Stimulated activated effector memory CD8-positive, alpha-beta T cell treated with anti-CD3 and anti-CD28 coated beads, Interleukin-12 subunit alpha, Interleukin-12 subunit beta, amount 100 ng/mL, for 72 hours (primary cell): ENCODE measurements around the gene COX5B.
"Not testable (repeated sequence)": the region's sequence is repeated elsewhere in the genome, so short reads cannot be mapped to it uniquely, and the experiment has no call there.

Source experiments
- ATAC-seq: fragments of 150-1000 bp; cut with Tn5 transposase; 2 replicates; pipeline ENCODE4 v1.10.0; 2021
- DNase-seq, 2 donors: peaks; one replicate each; pipeline ENCODE4 v3.0.0; 2021 to 2022; ENCODE audit warnings: low spot score in 2 of 2
- H3K27ac Mint-ChIP-seq: one replicate; pipeline ENCODE4 v1.8.0; 2022; ENCODE audit warnings: mild to moderate bottlenecking, mixed read lengths
- H3K36me3 Mint-ChIP-seq: one replicate; pipeline ENCODE4 v1.8.0; 2022; ENCODE audit warnings: mild to moderate bottlenecking, mixed read lengths
- H3K4me1 Mint-ChIP-seq: one replicate; pipeline ENCODE4 v1.8.0; 2022; ENCODE audit warnings: mixed read lengths
- H3K4me3 Mint-ChIP-seq: one replicate; pipeline ENCODE4 v1.8.0; 2022; ENCODE audit warnings: mild to moderate bottlenecking, mixed read lengths
- H3K9me3 Mint-ChIP-seq: one replicate; pipeline ENCODE4 v1.8.0; 2022; ENCODE audit warnings: mixed read lengths

COX5B gene

DNA sequence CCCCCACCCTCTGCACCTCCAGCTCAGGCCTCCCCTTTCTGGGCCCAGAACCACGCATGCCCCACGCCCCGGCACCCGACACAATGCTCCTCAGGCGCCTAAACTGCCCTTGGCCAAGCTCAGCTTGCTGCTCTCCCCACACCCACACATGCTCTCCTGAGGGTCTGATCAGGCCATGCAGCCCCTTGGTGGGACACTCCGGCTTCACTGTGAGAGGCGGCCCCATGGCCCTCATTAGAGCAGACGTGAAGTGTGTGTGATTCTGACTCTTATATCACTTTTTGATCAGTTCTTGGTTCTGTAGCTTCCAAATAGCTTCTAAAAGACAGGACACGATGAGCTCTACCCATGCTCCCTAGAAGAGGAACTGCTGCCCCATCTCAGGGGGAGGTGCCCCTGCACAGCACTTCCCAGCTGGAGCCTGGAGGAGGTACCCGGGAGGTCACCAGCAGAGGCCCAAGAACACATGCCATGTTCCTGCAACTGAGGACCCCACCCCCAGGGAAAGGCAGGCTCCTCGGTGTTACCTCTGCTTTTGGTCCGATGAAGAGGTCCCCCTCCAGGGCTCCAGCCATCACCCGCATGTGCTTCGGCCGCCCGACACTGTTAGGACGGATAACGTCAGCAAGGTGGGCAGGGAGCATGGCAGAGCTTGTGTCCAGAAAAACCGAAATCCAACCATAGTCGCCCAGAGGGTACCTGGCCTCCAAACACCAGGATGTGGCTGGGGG, 14.3 kb downstream of the COX5B start:
- peak overlapping the region; percentile 40 for H3K27ac Mint-ChIP-seq
- peaks cover 48% of the 10 kb centered on the region for H3K4me1 Mint-ChIP-seq

DNA sequence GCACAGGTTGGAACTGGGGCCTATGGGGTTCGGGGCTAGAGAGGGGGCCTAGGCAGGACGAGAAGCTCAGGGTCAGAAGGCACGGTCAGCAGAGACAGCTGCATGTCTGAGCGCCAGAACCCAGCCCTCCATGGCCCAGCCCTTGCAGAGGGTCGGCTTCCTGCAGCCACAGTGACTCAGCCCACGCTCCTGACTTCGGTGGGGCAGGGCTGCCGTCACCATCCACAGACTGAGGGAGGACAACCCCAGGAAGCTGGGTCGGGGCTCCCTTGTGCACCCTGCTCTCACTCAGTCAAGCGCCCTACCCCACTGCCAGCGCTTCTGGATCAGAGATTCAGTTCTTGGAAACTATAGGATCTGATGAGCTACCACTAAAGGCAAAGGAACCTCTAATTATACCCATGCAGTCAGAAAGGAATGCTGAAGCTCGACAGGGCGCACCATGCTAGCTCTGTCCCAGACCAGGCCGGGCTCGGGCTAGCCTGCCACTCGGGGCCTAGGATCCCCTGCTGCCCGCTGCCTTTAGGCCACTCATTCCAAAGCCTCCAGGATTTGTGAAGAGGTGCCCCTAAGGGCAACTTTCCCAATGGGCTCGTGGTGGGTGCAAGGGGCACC, 15.0 kb downstream of the COX5B start:
- Mint-ChIP-seq H3K4me3 (peak overlapping the region; percentile 92), H3K36me3 (peaks cover 73% of the 10 kb centered on the region), H3K9me3 (no peaks in the 10 kb centered on the region), H3K4me1 (peaks cover 43% of the 10 kb centered on the region), H3K27ac (peak overlapping the region; percentile 97)
- DNase-seq (no peak), ATAC-seq (no peak)

More for the DNA sequence above, 14.3 kb downstream of the COX5B start:
- Mint-ChIP-seq H3K36me3 (peaks cover 72% of the 10 kb centered on the region), H3K9me3 (no peaks in the 10 kb centered on the region), H3K4me3 (no peak overlapping the region)
- peak in 1 of 2 donors; percentile 47 for DNase-seq
- ATAC-seq, result no peak

DNA sequence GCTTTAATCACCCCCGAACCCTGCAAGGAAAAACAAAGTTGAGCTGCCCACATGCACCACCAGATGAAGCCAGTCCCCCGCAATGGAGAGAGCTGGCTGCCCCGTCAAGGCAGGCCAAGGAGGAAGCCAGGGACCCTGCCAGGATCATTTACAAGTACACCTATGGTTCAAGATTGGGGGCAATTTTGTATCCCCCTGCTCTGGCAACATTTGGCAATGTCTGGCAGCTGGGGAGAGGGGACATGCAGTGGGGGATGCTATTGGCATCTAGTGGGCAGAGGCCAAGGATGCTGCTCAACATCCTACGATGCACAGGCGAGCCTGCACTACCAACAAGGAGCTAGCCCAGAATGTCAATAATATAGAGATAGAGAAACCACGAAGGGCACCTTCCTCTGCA, 16.1 kb downstream of the COX5B start:
- ATAC-seq (no peak), DNase-seq (no peak)
- Mint-ChIP-seq H3K9me3 (no peaks in the 10 kb centered on the region), H3K4me1 (peaks cover 43% of the 10 kb centered on the region), H3K36me3 (peaks cover 73% of the 10 kb centered on the region), H3K27ac (peak overlapping the region; percentile 97), H3K4me3 (peak overlapping the region; percentile 92)

DNA sequence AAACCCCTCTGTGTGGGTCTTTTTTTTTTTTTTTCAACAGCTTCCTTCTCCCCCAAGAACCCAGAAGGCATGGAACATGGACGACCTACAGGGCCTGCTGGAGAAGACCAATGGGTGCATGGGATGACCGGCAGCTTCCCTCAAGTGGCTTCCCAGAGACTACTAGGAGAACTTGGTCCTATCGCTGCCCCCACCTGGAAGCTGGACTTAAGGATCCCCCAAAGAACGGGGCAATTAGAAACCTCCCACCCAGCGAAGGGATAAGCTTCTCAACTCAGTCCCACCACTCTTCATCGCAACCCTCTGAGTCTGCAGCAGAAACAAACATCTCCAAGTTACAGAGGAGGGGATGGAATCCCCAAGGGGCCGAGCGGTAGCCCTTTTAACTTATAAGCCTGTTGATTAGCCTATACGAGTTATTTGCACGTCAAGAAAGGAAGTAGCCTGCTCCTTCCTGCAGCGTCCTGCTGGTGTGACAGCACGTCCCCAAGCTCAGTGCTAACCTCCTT, 16.6 kb downstream of the COX5B start:
- Mint-ChIP-seq H3K9me3 (no peaks in the 10 kb centered on the region), H3K4me3 (peak overlapping the region; percentile 92), H3K27ac (peak overlapping the region; percentile 97), H3K4me1 (peaks cover 43% of the 10 kb centered on the region), H3K36me3 (peaks cover 72% of the 10 kb centered on the region)
- DNase-seq (no peak), ATAC-seq (no peak)

DNA sequence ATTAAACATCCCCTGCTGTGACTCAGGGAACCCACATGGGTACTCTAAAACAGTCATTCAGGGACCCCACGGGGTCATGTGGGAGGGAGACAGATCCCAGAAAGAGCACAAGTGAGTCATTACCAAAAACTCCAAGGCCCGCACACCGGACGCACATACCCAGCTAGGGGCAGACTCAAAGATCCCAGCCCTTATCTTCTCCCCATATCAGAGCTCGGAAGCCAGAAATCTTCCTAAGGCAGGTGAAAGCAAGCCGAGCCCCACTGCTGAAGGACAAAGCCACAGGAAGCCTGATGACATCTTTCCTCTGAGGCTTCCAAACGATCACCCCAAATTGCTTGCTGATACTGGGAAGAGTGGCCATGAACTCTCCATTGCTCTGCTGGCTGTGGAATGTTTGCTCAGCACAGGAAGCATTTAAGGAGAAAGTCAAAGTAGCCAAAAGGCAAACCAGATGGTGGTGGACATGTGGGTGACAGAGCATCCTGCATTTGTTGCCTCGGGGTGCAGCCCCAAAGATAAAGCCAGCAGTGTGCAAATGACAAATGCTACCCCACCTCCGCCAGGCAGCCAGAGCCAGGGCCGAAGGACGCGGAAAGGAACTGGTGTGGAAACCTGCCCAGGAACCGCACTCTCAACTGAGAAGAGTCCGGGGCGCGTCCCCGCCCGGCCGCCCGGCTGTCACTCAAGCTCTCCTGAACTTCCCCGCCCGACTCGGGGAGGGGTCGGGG, 17.2 kb downstream of the COX5B start:
- DNase-seq (peak; percentile 59 to 89), ATAC-seq (peak; percentile 85)
- Mint-ChIP-seq H3K9me3 (no peaks in the 10 kb centered on the region), H3K36me3 (peaks cover 68% of the 10 kb centered on the region), H3K4me1 (peaks cover 43% of the 10 kb centered on the region), H3K4me3 (peak overlapping the region; percentile 92), H3K27ac (peak overlapping the region; percentile 97)

DNA sequence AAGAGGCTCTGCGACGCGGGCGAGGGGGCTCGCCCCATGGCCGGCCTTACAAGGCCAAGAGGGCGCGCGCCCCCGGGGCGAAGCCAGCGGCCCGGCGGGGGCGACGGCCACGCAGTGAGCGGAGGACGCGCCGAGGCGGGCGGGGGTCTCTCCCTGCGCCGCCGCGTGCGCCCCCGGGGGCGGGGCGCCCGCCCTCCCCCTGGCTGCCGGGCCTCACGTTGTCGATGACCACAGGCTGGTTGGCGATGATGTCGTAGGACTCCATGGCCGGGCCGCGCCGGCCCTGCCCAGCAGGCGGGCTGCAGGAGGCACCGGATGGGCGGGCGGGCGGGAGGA, 17.7 kb downstream of the COX5B start:
- DNase-seq (no peak), ATAC-seq (no peak)
- Mint-ChIP-seq H3K27ac (peak overlapping the region; percentile 97), H3K36me3 (peaks cover 63% of the 10 kb centered on the region), H3K4me1 (peaks cover 37% of the 10 kb centered on the region), H3K9me3 (no peaks in the 10 kb centered on the region), H3K4me3 (peak overlapping the region; percentile 92)

DNA sequence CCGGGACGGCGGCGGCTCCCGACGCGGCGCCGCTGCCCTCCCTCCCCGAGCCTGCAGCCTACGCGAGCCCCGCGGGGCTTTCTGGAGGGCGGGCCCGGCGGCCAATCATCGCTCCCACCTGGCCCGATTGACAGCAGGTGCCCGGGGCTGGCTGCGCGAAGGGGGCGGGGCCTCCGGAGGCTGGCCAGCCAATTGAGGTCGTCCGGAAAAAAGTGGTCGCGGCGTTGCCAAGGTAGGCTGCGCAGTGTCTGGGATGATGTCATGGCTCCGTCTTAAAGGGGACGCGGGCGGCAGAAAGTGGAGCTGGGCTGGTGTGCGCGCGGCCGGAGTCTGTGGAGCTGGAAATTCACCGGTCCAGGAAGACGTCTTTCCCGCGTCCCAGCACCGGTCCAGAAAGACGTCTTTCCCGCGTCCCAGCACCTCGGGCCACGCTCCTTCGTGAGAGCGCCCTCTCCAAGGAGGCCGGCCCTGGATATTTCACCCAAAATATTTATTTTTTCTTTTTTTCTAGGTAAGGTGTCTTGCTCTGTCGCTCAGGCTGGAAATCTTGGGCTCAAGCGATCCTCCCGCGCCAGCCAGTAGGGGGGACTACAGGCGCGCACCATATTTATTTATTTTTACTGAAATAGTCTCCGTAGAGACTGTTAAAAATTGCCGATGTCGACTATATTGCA, 18.2 kb downstream of the COX5B start, which contains the start of gene ACTR1B:
TSS of gene ACTR1B (minus strand) at position 83 of the 674 bp plus-strand sequence. CDS start 154 bp downstream, outside the sequence.
- DNase-seq (peak; percentile 91 to 98), ATAC-seq (peak; percentile 84)
- peak within 1 kb of the TSS; percentile 92 for H3K4me3 Mint-ChIP-seq

DNA sequence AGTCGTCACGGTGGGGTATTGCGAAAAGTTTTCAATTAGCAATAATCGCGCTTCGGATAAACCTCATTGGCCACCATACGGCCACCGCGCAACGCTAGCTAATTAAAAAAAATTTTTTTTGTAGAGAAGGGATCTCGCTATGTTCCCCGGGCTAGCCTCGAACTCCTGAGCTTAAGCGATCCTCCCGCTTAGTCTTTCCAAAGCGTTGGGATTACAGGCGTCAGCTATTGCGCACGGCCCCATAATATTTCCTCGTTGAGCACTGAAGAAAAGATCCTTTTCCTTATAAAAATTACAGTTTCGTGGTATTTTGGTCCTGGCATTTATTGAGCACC, 18.7 kb downstream of the COX5B start:
- DNase-seq (no peak), ATAC-seq (no peak)
- Mint-ChIP-seq H3K4me3 (peak overlapping the region; percentile 92), H3K9me3 (no peaks in the 10 kb centered on the region), H3K36me3 (peaks cover 54% of the 10 kb centered on the region), H3K27ac (peak overlapping the region; percentile 97), H3K4me1 (peaks cover 33% of the 10 kb centered on the region)

More for the DNA sequence above, 18.2 kb downstream of the COX5B start, which contains the start of gene ACTR1B:
- H3K36me3 Mint-ChIP-seq, result peaks cover 58% of the 10 kb centered on the region
- H3K27ac Mint-ChIP-seq, result peak within 1 kb of the TSS; percentile 97
- peaks cover 34% of the 10 kb centered on the region for H3K4me1 Mint-ChIP-seq
- H3K9me3 Mint-ChIP-seq, result no peaks in the 10 kb centered on the region

DNA sequence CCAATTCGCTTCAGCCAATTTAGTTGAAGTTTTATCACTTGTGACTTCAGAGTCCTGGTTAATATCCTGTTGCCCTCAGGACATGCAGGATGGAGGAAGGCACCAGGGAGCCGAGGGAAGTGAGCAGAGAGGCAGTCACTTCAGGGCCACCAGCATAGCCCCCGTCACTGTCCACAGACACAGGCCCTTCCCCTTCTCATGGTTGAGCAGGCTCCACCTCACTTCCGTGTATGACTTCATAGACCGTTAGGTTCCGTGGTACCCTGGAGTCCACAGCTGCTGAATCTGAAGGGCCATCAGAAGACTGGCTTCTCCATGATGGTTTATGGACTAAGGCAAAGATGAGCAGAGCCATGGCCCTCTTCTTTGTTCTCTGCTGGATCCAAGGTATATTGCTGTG, 23.6 kb downstream of the COX5B start, which contains the start of gene C2orf92:
TSS of gene C2orf92 (plus strand) at position 266 of the 400 bp plus-strand sequence. CDS start at position 342, 76 bp downstream.
- Mint-ChIP-seq H3K9me3 (no peaks in the 10 kb centered on the region), H3K27ac (no peak within 1 kb of the TSS), H3K4me3 (no peak within 1 kb of the TSS), H3K36me3 (peaks cover 21% of the 10 kb centered on the region), H3K4me1 (peaks cover 16% of the 10 kb centered on the region)
- ATAC-seq, result no peak
- no peak for DNase-seq

DNA sequence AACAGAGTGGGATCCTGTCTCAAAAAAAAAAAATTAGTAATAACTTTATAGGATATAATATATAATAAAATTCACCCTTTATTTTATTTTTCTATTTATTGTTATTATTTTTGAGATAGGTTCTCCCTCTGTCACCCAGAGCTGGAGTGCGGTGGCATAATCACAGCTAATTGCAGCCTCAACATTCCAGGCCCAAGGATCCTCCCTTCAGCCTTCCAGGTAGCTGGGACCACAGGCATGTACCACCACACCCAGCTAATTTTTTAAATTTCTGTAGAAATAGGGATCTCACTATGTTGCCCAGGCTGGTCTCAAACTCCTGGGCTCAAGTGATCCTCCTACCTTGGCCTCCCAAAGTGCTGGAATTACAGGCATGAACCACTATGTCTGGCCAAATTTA, 24.6 kb downstream of the COX5B start:
- ATAC-seq, result no peak
- H3K36me3 Mint-ChIP-seq, result peaks cover 21% of the 10 kb centered on the region
- H3K4me1 Mint-ChIP-seq, result peaks cover 16% of the 10 kb centered on the region
- no peak overlapping the region for H3K4me3 Mint-ChIP-seq
- H3K27ac Mint-ChIP-seq, result no peak overlapping the region
- no peak for DNase-seq
- no peaks in the 10 kb centered on the region for H3K9me3 Mint-ChIP-seq

DNA sequence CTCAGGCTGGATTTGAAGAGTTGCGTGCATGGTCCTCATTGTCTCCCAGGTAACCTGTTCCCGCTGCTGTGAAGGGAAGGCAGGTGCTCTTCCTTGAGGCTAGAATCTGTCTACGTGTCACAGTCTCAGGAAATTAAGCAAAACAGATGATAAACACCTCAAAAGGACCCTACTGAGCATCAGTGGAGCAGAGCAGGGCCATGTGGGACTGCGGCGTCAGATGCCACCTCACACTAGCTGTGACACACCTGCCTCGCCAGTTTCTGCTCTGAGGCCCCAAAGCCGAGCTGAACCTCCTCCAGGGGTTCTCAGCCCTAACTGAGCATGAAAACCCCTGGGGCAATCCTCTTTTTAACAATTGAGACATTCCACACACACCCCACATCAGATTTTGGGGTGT, 25.7 kb downstream of the COX5B start:
- Mint-ChIP-seq H3K36me3 (peaks cover 11% of the 10 kb centered on the region), H3K27ac (no peak overlapping the region), H3K9me3 (no peaks in the 10 kb centered on the region), H3K4me1 (peaks cover 16% of the 10 kb centered on the region), H3K4me3 (no peak overlapping the region)
- no peak for DNase-seq
- no peak for ATAC-seq

DNA sequence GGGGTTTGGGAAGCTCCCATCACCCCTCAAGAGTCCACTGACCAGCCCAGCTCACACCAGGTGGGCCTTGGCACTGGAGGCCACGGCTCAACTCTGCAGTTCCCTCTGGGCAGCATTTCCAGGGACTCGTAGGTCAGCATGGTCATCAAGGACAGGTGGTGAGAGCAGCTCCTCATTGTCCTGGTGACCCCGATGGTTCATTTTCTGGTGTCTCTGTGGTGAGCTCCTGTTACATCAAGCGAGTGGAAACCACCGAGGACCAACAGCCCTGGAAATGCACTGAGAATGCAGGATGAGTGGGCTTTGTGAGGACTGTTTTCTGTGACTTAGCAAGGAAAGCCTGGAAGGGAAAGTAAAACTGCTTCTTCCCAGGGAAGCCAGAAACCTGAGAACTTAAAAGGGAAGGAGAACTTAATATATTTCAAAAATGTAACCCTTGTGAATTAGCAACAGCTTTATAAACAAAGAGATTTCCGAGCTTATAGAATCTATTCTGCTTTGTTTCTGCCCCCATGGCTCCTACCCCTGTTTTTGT, 26.8 kb downstream of the COX5B start:
- peak overlapping the region; percentile 36 for H3K4me3 Mint-ChIP-seq

DNA sequence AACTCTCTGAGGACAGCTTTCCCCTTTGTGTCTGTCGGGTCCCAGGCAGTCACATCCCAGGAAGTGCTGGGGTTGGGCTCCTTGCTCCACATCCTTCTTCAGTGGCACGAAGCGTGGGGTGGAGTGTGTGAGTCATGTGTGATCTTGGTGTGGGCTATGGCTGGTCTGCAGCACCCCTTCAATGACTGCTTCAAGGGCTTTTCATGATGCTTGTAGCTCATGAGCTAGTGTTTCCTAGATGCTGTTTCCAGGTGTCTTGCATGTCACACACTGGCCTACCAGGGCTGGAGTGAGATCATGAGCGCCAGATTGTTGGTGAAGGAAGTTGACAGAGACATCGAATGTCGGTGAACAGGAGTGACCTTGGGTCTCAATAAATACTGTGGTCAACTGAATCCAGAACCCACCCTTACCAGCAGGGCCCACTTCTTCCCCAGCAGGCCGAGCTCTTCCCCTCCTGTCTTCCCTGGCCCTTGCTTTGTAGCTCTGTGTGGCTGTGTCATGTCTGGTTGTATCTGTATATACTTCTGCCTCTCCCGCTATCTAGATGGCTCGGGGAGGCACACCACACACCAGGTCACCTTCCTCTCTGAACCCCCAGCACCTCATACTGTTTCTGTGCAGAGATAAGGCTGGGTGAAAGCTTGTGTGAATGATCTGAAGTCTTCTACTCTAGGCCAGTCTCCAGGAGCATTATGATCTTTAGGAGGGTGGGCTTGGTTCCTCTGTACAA, 27.5 kb downstream of the COX5B start:
- H3K36me3 Mint-ChIP-seq, result no peaks in the 10 kb centered on the region
- no peaks in the 10 kb centered on the region for H3K9me3 Mint-ChIP-seq
- H3K27ac Mint-ChIP-seq, result peak overlapping the region; percentile 89
- peaks cover 16% of the 10 kb centered on the region for H3K4me1 Mint-ChIP-seq
- DNase-seq (no peak), ATAC-seq (peak; percentile 89)
- peak overlapping the region; percentile 36 for H3K4me3 Mint-ChIP-seq

More for the DNA sequence above, 26.8 kb downstream of the COX5B start:
- Mint-ChIP-seq H3K27ac (peak overlapping the region; percentile 89), H3K4me1 (peaks cover 16% of the 10 kb centered on the region)
- not testable (repeated sequence) for DNase-seq, H3K9me3 Mint-ChIP-seq, H3K36me3 Mint-ChIP-seq, ATAC-seq

DNA sequence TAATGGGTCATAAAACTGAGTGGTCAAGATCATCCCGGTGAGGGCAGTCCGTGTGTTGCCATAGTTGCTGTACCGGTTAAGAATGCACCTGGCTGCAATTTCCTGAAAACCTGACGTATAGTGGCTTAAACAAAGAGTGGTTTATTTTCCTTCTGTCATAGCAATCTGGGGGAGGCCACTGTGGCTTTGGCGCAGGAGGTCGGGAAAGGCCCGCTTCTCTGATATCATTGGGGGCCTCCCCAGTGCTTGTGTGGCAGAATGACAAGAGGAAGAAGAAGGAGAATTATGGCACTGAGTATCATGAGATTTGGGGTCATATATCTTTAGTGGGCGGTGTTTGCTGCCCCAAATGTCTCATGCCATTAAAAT, 28.0 kb downstream of the COX5B start:
- no peaks in the 10 kb centered on the region for H3K36me3 Mint-ChIP-seq
- DNase-seq (no peak), ATAC-seq (peak; percentile 81)
- H3K27ac Mint-ChIP-seq, result peak overlapping the region; percentile 89
- H3K4me1 Mint-ChIP-seq, result peaks cover 16% of the 10 kb centered on the region
- H3K9me3 Mint-ChIP-seq, result no peaks in the 10 kb centered on the region
- peak overlapping the region; percentile 36 for H3K4me3 Mint-ChIP-seq
